ENCODE data around the gene ZSWIM1.

The ZSWIM1 gene

DNA sequence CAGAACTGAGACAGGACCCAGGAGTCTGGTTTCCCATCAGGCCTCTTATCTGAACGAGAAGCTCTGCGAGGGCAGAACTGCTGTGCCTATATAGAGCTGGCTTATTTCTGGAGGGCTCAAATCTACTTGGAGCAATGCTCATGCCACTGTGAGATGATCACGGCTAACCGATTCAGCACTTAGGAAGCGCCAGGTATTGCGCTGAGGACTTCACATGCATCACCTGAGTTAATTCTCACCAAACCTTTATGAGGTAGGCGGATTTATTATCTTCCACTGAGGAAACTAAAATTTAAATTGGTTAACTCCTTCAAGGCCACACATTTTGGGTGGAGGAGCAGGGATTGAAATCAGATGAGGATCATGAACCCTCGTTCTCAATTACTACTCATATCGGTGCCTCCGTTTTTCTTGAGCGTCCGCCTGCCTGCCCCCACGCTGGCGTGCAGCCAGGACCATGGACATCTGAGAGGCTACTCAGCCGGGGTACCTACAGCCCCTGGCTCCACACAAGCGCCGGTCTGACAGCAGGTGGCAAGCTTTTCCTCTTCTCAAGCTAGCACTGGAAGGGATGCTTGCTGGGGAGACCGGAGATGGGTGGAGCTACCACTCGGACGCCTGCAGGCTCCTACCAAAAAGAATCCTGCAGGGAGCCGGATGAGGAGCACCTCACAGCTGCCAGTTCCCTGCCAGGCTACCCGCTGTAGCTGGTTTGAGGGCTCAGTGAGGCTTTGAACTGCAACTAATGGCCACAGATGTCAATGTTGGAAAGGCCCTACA, 52.4 kb downstream of the ZSWIM1 start:
- DNase-seq: peak; percentile 93 to 97

DNA sequence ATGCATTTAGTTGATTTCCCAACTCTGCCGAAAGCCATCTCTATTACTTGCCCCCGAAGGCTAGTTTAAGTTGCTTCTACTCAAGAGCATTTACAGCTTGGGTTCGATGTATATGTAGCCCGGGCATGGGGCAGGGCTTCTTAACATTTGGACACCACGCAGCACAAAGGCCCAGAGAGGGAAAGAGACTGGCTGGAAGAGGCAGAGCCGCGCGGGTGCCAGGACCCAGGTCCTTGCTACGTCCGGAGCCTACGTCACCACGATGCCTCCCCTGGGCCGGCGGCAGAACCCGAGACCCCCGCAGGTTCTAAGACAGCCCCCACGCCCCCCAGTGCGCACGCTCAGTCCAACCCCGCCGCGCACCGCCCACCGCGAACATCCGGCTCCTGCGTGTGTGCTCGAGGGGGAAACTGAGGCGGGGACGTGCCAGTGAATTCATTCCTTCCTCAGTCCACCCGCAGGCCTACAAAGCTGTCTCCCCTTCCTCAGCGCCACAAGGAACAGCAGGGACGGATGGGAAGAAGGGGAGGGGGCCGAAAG, 53.1 kb downstream of the ZSWIM1 start:
- peak; percentile 75 to 80 for DNase-seq
